ENCODE results near the gene TOX2. TPM values are rescaled to one million over a fixed set of nuclear protein-coding genes. Genes with fewer than 3 reads are reported as not detected.

TOX2 gene
- total and polyA plus RNA-seq, 2 of the 8 experiments (the other 6 are each of a cell fraction or from before 2014, with no cell fraction given), result 1.8 to 3.4 TPM

GRCh38 chr20:43948455-43948854 is 33.8 kb downstream of the TOX2 start:
- H3K4me1 ChIP-seq (replicated peaks in 1 of 4; ENCODE audit: control insufficient read depth in 3 of 4, insufficient read depth in 4 of 4, low read length in 3 of 4), result no peaks in the 10 kb centered on the region; a peak in 1 of 7 replicates
- H4K20me1 ChIP-seq (replicated peaks in 1 of 2; ENCODE audit: control insufficient read depth in 1 of 2, insufficient read depth in 2 of 2, low read length in 2 of 2), result no peaks in the 10 kb centered on the region
- H4K8ac ChIP-seq (ENCODE audit: extremely low read depth, insufficient read depth, low read length), result no peak overlapping the region
- H3K27me3 ChIP-seq (replicated peaks in 1 of 4; ENCODE audit: control insufficient read depth in 3 of 4, extremely low read depth in 1 of 4, insufficient read depth in 3 of 4, low read length in 3 of 4), result no peaks in the 10 kb centered on the region
- H3K4me3 ChIP-seq (ENCODE audit: extremely low read depth in 1 of 4, insufficient read depth in 2 of 4, low read depth in 3 of 4, low read length in 4 of 4), result no peak overlapping the region
- FAIRE-seq, result no peak
- no peaks in the 10 kb centered on the region for H3K36me3 ChIP-seq (ENCODE audit: control insufficient read depth in 2 of 4, insufficient read depth in 4 of 4, low read length in 3 of 4)
- no peak overlapping the region for H3K18ac ChIP-seq (ENCODE audit: extremely low read depth, low read length)
- no peak overlapping the region for H3K23ac ChIP-seq (ENCODE audit: insufficient read length)
- POLR2A ChIA-PET (ENCODE audit: partially characterized antibody), result no interaction called here
- H3K56ac ChIP-seq (replicated peaks; ENCODE audit: insufficient read length, low read depth, low read length), result no peak overlapping the region
- H3K23me2 ChIP-seq (ENCODE audit: low read depth, low read length), result no peaks in the 10 kb centered on the region
- H2BK120ac ChIP-seq (replicated peaks; ENCODE audit: low read depth, low read length), result no peak overlapping the region
- H2AFZ ChIP-seq (ENCODE audit: low read length), result no peak overlapping the region
- H2AK5ac ChIP-seq (ENCODE audit: low read depth, low read length), result no peak overlapping the region
- no peaks in the 10 kb centered on the region for H3K79me2 ChIP-seq (ENCODE audit: control insufficient read depth in 1 of 2, insufficient read depth in 2 of 2, low read length in 2 of 2)
- H2BK12ac ChIP-seq (ENCODE audit: low read depth, low read length), result no peak overlapping the region
- no peaks in the 10 kb centered on the region for H3K79me1 ChIP-seq (ENCODE audit: low read depth, low read length)
- no peak overlapping the region for H4K91ac ChIP-seq (replicated peaks; ENCODE audit: insufficient read length, low read length)
- 93% methylated on average over 8 of the region's 8 CpGs; no CpG with 5 or more reads in 1 of the 2 experiments for WGBS, 2 experiments (ENCODE audit: extremely low coverage in 1 of 2, insufficient coverage in 1 of 2, insufficient read length in 1 of 2, insufficient replicate concordance in 2 of 2, low coverage in 1 of 2, low lambda C conversion rate in 2 of 2, missing lambda C conversion rate in 1 of 2)
- CTCF ChIA-PET (ENCODE audit: partially characterized antibody), result interaction anchor here (0.8 to 2.5 kb wide), 4 partner anchors 9 to 199 kb away, joined by 3 to 7 read pairs (median 4); no protein-coding TSS in a partner anchor
- H3K4ac ChIP-seq (replicated peaks; ENCODE audit: insufficient read length, low read depth, low read length), result no peak overlapping the region
- DNase-seq (ENCODE audit: low read depth in 1 of 2, low spot score in 2 of 2), result no peak
- H4K5ac ChIP-seq (ENCODE audit: insufficient read length, low read depth, low read length), result no peak overlapping the region
- H2BK20ac ChIP-seq (ENCODE audit: low read length), result no peak overlapping the region
- no peak overlapping the region for H2BK15ac ChIP-seq (ENCODE audit: low read length)
- no peaks in the 10 kb centered on the region for H3K9me3 ChIP-seq (ENCODE audit: insufficient read depth in 2 of 2, low read depth in 1 of 2, low read length in 1 of 2)
- no peak overlapping the region for H3K14ac ChIP-seq (ENCODE audit: insufficient read length)
- no peak overlapping the region for H2BK5ac ChIP-seq (ENCODE audit: low read depth, low read length)
- no peak overlapping the region for H3K27ac ChIP-seq (ENCODE audit: low read depth, low read length)
- H3K4me2 ChIP-seq (ENCODE audit: insufficient read depth in 1 of 2, low read depth in 2 of 2, low read length in 2 of 2), result no peak overlapping the region
- H3K9ac ChIP-seq (replicated peaks in 1 of 4; ENCODE audit: extremely low read depth in 1 of 4, low read depth in 3 of 4, low read length in 3 of 4), result no peak overlapping the region
- TF ChIP-seq HDAC2 (IDR thresholded peaks at IDR 0.05; ENCODE audit: borderline replicate concordance in 1 of 2, low read depth in 2 of 2, low read length in 2 of 2) (no peak), TAF1 (IDR thresholded peaks at IDR 0.05; ENCODE audit: low read depth, low read length) (no peak)

All from H1 (cell line).